ENCODE results near the gene CACNA1S. TPM values are rescaled to one million over a fixed set of nuclear protein-coding genes. Genes with fewer than 3 reads are reported as not detected.

CACNA1S gene
- total RNA-seq, 2 donors from 2014 or later: not detected

DNA sequence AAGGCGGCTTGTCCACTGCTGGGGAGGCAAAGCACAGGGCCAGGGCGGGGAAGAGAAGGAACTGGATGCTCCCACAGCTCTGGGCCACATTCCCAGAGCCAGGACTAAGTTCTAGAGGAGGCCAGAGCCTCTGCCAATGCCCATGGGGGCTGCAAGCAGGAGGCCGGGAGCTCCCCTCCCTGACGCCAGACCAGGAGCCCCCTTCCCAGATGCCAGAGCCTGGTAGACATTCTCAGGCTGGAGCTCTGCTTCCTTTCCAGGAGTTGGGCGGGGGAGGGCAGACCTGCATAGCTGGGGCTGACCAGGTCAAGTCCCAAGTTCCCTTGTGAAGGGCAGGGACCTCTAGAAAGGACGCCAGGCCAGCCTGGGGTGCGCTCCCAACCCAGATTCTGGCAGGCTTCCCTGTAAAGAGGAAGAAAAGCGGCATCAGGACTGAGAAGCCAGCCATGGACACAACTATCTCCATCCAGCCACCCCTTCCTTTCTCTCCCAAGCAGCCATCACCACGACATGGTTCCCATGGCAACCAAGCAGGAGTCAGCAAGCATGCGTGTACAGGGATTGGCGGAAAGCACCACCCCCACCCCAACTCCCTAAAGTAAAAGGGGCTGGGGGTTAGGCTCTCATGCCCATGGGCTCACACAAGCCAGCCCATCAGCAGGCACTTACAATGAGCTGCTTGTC lies 102.1 kb downstream of the CACNA1S start:
- TF ChIP-seq, protein P1, sequence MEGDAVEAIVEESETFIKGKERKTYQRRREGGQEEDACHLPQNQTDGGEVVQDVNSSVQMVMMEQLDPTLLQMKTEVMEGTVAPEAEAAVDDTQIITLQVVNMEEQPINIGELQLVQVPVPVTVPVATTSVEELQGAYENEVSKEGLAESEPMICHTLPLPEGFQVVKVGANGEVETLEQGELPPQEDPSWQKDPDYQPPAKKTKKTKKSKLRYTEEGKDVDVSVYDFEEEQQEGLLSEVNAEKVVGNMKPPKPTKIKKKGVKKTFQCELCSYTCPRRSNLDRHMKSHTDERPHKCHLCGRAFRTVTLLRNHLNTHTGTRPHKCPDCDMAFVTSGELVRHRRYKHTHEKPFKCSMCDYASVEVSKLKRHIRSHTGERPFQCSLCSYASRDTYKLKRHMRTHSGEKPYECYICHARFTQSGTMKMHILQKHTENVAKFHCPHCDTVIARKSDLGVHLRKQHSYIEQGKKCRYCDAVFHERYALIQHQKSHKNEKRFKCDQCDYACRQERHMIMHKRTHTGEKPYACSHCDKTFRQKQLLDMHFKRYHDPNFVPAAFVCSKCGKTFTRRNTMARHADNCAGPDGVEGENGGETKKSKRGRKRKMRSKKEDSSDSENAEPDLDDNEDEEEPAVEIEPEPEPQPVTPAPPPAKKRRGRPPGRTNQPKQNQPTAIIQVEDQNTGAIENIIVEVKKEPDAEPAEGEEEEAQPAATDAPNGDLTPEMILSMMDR (IDR thresholded peaks at IDR 0.05): no peak
- Histone ChIP-seq H3K9me3 (no peaks in the 10 kb centered on the region), H3K36me3 (no peaks in the 10 kb centered on the region), H3K4me1 (ENCODE audit: control insufficient read depth in 1 of 2, low read depth in 2 of 2) (peaks cover 0 to 4% of the 10 kb centered on the region in 2 donors), H3K27ac (no peak overlapping the region), H3K4me3 (no peak overlapping the region), H3K27me3 (replicated peaks; ENCODE audit: insufficient read depth) (no peaks in the 10 kb centered on the region)
- DNase-seq (ENCODE audit: low spot score) (no peak), ATAC-seq (ENCODE audit: insufficient number of reproducible peaks, low FRiP score, low read depth) (no peak)

- Histone ChIP-seq H3K36me3 (no peaks in the 10 kb centered on the region), H3K4me1 (ENCODE audit: control insufficient read depth in 1 of 2, low read depth in 2 of 2) (no peaks in the 10 kb centered on the region), H3K4me3 (no peak overlapping the region), H3K27me3 (replicated peaks; ENCODE audit: insufficient read depth) (no peaks in the 10 kb centered on the region), H3K9me3 (no peaks in the 10 kb centered on the region), H3K27ac (no peak overlapping the region)
- TF ChIP-seq, protein P1 (IDR thresholded peaks at IDR 0.05): no peak
- ATAC-seq (ENCODE audit: insufficient number of reproducible peaks, low FRiP score, low read depth) (no peak), DNase-seq (ENCODE audit: low spot score) (no peak)
Observed at GRCh38 chr1:201008666-201009360, 103.4 kb downstream of the CACNA1S start.

- no peaks in the 10 kb centered on the region for H3K36me3 ChIP-seq
- no peak overlapping the region for H3K27ac ChIP-seq
- no peak for DNase-seq (ENCODE audit: low spot score)
- H3K9me3 ChIP-seq: no peaks in the 10 kb centered on the region
- H3K27me3 ChIP-seq (replicated peaks; ENCODE audit: insufficient read depth): no peaks in the 10 kb centered on the region
- TF ChIP-seq, protein P1 (IDR thresholded peaks at IDR 0.05): no peak
- no peak for ATAC-seq (ENCODE audit: insufficient number of reproducible peaks, low FRiP score, low read depth)
- no peaks in the 10 kb centered on the region for H3K4me1 ChIP-seq (ENCODE audit: control insufficient read depth in 1 of 2, low read depth in 2 of 2)
- no peak overlapping the region for H3K4me3 ChIP-seq
Observed at GRCh38 chr1:201007481-201007880, 104.7 kb downstream of the CACNA1S start.

DNA sequence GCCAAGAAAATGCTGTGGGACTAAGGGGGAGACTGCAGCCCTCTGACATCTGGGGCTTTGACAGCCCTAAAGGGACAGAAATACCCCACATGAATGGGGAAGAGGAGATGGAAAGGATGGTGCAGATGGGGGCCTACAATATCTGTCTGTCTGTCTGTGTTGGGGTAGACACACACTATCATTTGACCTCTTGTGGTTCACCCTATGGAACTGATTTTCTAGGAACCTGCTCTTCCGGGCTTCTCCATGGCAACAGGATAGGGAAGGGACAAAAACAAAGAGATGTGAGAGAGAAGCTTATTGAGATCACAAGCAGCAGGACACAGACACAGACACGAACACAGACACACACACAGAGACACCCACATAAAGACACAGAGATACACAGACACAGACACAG lies 105.8 kb downstream of the CACNA1S start:
- Histone ChIP-seq H3K4me1 (ENCODE audit: control insufficient read depth in 1 of 2, low read depth in 2 of 2) (no peaks in the 10 kb centered on the region), H3K9me3 (no peaks in the 10 kb centered on the region), H3K4me3 (no peak overlapping the region), H3K36me3 (no peaks in the 10 kb centered on the region), H3K27ac (no peak overlapping the region), H3K27me3 (replicated peaks; ENCODE audit: insufficient read depth) (no peaks in the 10 kb centered on the region)
- TF ChIP-seq, protein P1 (IDR thresholded peaks at IDR 0.05): no peak
- ATAC-seq (ENCODE audit: insufficient number of reproducible peaks, low FRiP score, low read depth) (no peak), DNase-seq (ENCODE audit: low spot score) (no peak)

- TF ChIP-seq, protein P1 (IDR thresholded peaks at IDR 0.05): no peak
- Histone ChIP-seq H3K36me3 (no peaks in the 10 kb centered on the region), H3K4me3 (no peak overlapping the region), H3K9me3 (no peaks in the 10 kb centered on the region), H3K4me1 (ENCODE audit: control insufficient read depth in 1 of 2, low read depth in 2 of 2) (no peaks in the 10 kb centered on the region), H3K27ac (no peak overlapping the region), H3K27me3 (replicated peaks; ENCODE audit: insufficient read depth) (no peaks in the 10 kb centered on the region)
- DNase-seq (ENCODE audit: low spot score) (no peak), ATAC-seq (ENCODE audit: insufficient number of reproducible peaks, low FRiP score, low read depth) (no peak)
Observed at GRCh38 chr1:201004732-201005131, 107.5 kb downstream of the CACNA1S start.

Data from thoracic aorta (tissue), 2 donors.